ENCODE results near the gene UMOD. TPM values are rescaled to one million over a fixed set of nuclear protein-coding genes. Genes with fewer than 3 reads are reported as not detected.
A peak's percentile ranks its signal among the peaks of the same experiment; 100 is the strongest.

UMOD gene
- total and polyA plus RNA-seq, 9 of the 15 experiments (the other 6 are each of a cell fraction or from before 2014, with no cell fraction given), result not detected

GRCh38 chr16:20319406-20319805 lies 33.1 kb downstream of the UMOD start (continued):
- no peak for TF ChIP-seq NR0B1 (IDR thresholded peaks at IDR 0.05; ENCODE audit: partially characterized antibody)
- TF ChIP-seq KDM4B (IDR thresholded peaks at IDR 0.05; ENCODE audit: borderline replicate concordance in 2 of 2, low read depth in 1 of 2), result no peak
- no peak for TF ChIP-seq NCOR1 (IDR thresholded peaks at IDR 0.05)
- TF ChIP-seq NR2C2 (CRISPR knock-in tag; IDR thresholded peaks at IDR 0.05), result no peak
- TF ChIP-seq NR2C2 (tag; IDR thresholded peaks at IDR 0.05), result peak; percentile 43; the same call in 1 of the 2 replicates
- TF ChIP-seq ZNF184 (CRISPR knock-in tag; IDR thresholded peaks at IDR 0.05), result no peak
- no peak for TF ChIP-seq ZNF57 (CRISPR knock-in tag; IDR thresholded peaks at IDR 0.05)
- no peak for TF ChIP-seq THAP12 (CRISPR knock-in tag; IDR thresholded peaks at IDR 0.05)
- no peak for TF ChIP-seq CTCF (IDR thresholded peaks at IDR 0.05 in 2 of 3, conservative IDR thresholded peaks at IDR 0.05 in 1 of 3; ENCODE audit: insufficient read depth in 2 of 3, low read depth in 1 of 3, low read length in 3 of 3)
